Endothelial cell of umbilical vein (primary cell): Measurements from ENCODE around the gene ADAMTSL3. TPM values are rescaled to one million over a fixed set of nuclear protein-coding genes. Genes with fewer than 3 reads are reported as not detected.

ENCODE experiments used
- BruUV-seq: library from RNA; stranded (reverse); fragments of 400-500 nt; replicated peaks from 2 replicates; lab custom pipeline; 2021; lab: Mats Ljungman, UMichigan
- CTCF ChIA-PET: fragments of 300-600, 350-600 bp; sonication (Branson Sonifier 250); formaldehyde crosslinking; loops from one replicate; lab custom pipeline; 2021; ENCODE audit warnings: antibody characterized with exemption, inconsistent platforms; lab: Charles Lee
- POLR2A ChIA-PET: fragments of 300-600, 350-600 bp; sonication (Branson Sonifier 250); formaldehyde crosslinking; loops from one replicate; lab custom pipeline; 2021; ENCODE audit warnings: antibody characterized with exemption, inconsistent platforms; lab: Charles Lee
- DNase-seq: peaks from one replicate; pipeline ENCODE4 v3.0.0-alpha.2; 2011; ENCODE audit warnings: low read depth, low spot score
- FAIRE-seq: peaks from 2 replicates; lab custom pipeline; 2011; peaks lifted over from hg19 to GRCh38; lab: Jason Lieb, UNC
- H2AFZ ChIP-seq: 2 replicates; pipeline ENCODE4 v1.6.0; 2012; ENCODE audit warnings: low read depth, low read length, control low read depth, inconsistent platforms
- H3K27ac ChIP-seq: 2 replicates; pipeline ENCODE4 v1.5.1; 2011; ENCODE audit warnings: low read depth, mild to moderate bottlenecking, control low read depth, low read length, moderate library complexity; ENCODE audit not compliant: insufficient read depth
- H3K27me3 ChIP-seq, 2 experiments: 2 replicates each; pipeline versions ENCODE4 v1.6.0 to v1.6.1; 2011; ENCODE audit warnings: low read length in 2 of 2, mixed read lengths in 1 of 2; ENCODE audit not compliant: control insufficient read depth in 2 of 2, insufficient read depth in 2 of 2
- H3K36me3 ChIP-seq, 2 experiments: 2 replicates in 1 of 2; 3 replicates in 1 of 2; pipeline ENCODE4 v1.5.1; 2011; ENCODE audit warnings: low read length in 2 of 2, mild to moderate bottlenecking in 1 of 2, moderate library complexity in 1 of 2; ENCODE audit not compliant: control insufficient read depth in 2 of 2, insufficient read depth in 2 of 2; ENCODE audit errors: extremely low read depth in 1 of 2
- H3K4me1 ChIP-seq: 3 replicates; pipeline ENCODE4 v1.5.1; 2011; ENCODE audit warnings: mild to moderate bottlenecking, low read length; ENCODE audit not compliant: control insufficient read depth, insufficient read depth; ENCODE audit errors: extremely low read depth
- H3K4me2 ChIP-seq: 2 replicates; pipeline ENCODE4 v1.6.1; 2011; ENCODE audit warnings: low read length, control low read depth, mixed read lengths; ENCODE audit not compliant: insufficient read depth
- H3K4me3 ChIP-seq, 3 experiments: fragments of 200-600 bp in 1 of 3; sonication (generic), shearing (Covaris generic) in 1 of 3; replicated peaks in 1 of 3; 2 replicates each; pipeline ENCODE4 v1.5.1; 2011 to 2016; ENCODE audit warnings: control low read depth in 3 of 3, low read length in 3 of 3, mild to moderate bottlenecking in 2 of 3, inconsistent platforms in 1 of 3, low read depth in 1 of 3, moderate library complexity in 1 of 3; ENCODE audit not compliant: insufficient read depth in 1 of 3
- H3K79me2 ChIP-seq: 2 replicates; pipeline ENCODE4 v1.6.0; 2012; ENCODE audit warnings: low read length, inconsistent platforms; ENCODE audit not compliant: control insufficient read depth, insufficient read depth
- H3K9ac ChIP-seq: replicated peaks from 2 replicates; pipeline ENCODE3; 2011; ENCODE audit warnings: low read length, control low read depth; ENCODE audit not compliant: insufficient read depth; ENCODE audit errors: extremely low read depth
- H3K9me1 ChIP-seq: replicated peaks from 3 replicates; pipeline ENCODE4 v1.6.0; 2011; ENCODE audit warnings: mild to moderate bottlenecking, low read length; ENCODE audit not compliant: control insufficient read depth, insufficient read depth; ENCODE audit errors: extremely low read depth
- H3K9me3 ChIP-seq: replicated peaks from 2 replicates; pipeline ENCODE4 v1.5.1; 2012; ENCODE audit warnings: low read length, inconsistent platforms; ENCODE audit not compliant: control insufficient read depth, insufficient read depth
- H4K20me1 ChIP-seq: replicated peaks from 2 replicates; pipeline ENCODE3; 2011; ENCODE audit warnings: mild to moderate bottlenecking, low read length; ENCODE audit not compliant: control insufficient read depth, insufficient read depth; ENCODE audit errors: extremely low read depth
- FOS ChIP-seq: IDR thresholded peaks from 2 replicates; pipeline ENCODE4 v1.6.1; 2011; ENCODE audit warnings: mild to moderate bottlenecking, low read length, moderate library complexity, borderline replicate concordance; ENCODE audit not compliant: insufficient read depth
- GATA2 ChIP-seq: IDR thresholded peaks from 2 replicates; pipeline ENCODE4 v1.7.0; 2011; ENCODE audit warnings: low read depth, mild to moderate bottlenecking, moderate library complexity, mixed read lengths, low read length; ENCODE audit not compliant: insufficient read length, insufficient read depth
- JUN ChIP-seq: IDR thresholded peaks from 2 replicates; pipeline ENCODE4 v1.6.1; 2011; ENCODE audit warnings: borderline replicate concordance, low read depth; ENCODE audit not compliant: insufficient read length, insufficient read depth
- MYC ChIP-seq: IDR thresholded peaks from one replicate; pipeline ENCODE4 v1.6.1; 2011; ENCODE audit warnings: mild to moderate bottlenecking, low read depth, low read length
- POLR2A ChIP-seq: IDR thresholded peaks from 2 replicates; pipeline ENCODE4 v1.6.1; 2012; ENCODE audit warnings: low read depth, mild to moderate bottlenecking, control low read depth, low read length
- POLR2AphosphoS5 ChIP-seq: IDR thresholded peaks from 2 replicates; pipeline ENCODE4 v1.6.1; 2012; ENCODE audit warnings: low read depth, mild to moderate bottlenecking, control low read depth, low read length, moderate library complexity; ENCODE audit not compliant: insufficient read depth
- dilution Hi-C: fragments of 300-500 bp; cut with MboI; formaldehyde crosslinking; loops from one replicate; pipeline ENCODE4 v1.15.0; 2019; ENCODE audit warnings: low sequenced_read_pairs; ENCODE audit not compliant: extremely low pct_ligation_motif_present
- intact Hi-C: fragments of 100-400 bp; cut with micrococcal nuclease; formaldehyde crosslinking; loops from one replicate; pipeline ENCODE4 v1.10.0; 2022
- polyA plus RNA-seq, 4 experiments: library from polyadenylated mRNA; depleted of rRNA in 3 of 4; stranded (reverse) in 3 of 4; unstranded in 1 of 4; fragments of >200 nt; gene quantifications; 2 replicates each; pipeline versions ENCODE4 v1.2.1 to v1.2.3, GENCODE V29; 2011 to 2012; ENCODE audit warnings: missing spikeins in 1 of 4
- total RNA-seq: library from RNA; stranded (reverse); gene quantifications from 2 replicates; pipeline ENCODE4 v1.2.3, GENCODE V29; 2021
- TF ChIP-seq, protein P1 (sequence below): IDR thresholded peaks from 2 replicates; pipeline ENCODE4 v1.6.1; 2011; ENCODE audit not compliant: insufficient read depth, insufficient read length

The ADAMTSL3 gene
- total and polyA plus RNA-seq, 2 donors (not counting 3 experiments of a cell fraction or from before 2014, with no cell fraction given): not detected

DNA sequence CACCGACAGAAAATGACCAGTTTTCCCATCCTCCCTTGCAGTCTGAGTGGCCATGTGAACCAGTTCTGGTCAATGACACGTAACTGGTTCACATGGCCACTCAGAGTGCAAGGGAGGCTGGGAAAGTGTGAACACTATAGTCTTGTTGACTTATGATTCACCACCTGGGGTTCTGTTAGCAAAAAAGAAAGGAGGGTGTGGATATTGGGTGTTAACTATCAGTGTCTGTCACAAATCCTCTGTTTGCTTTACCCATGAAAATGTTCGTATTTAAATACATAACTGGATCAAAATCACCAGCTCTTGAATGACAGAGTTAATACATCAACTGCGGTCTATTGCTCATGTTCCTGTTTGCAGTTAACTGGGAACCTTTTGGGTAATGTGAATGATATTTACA lies 92.3 kb downstream of the ADAMTSL3 start:
- H2AFZ ChIP-seq: no peak overlapping the region
- DNase-seq: no peak
- no peak overlapping the region for H3K9ac ChIP-seq
- no TSS peak for BruUV-seq
- H3K79me2 ChIP-seq: no peaks in the 10 kb centered on the region
- ChIA-PET POLR2A (no interaction called here), CTCF (no interaction called here)
- no peaks in the 10 kb centered on the region for H3K9me1 ChIP-seq
- no peaks in the 10 kb centered on the region for H3K4me1 ChIP-seq
- no peak for TF ChIP-seq JUN
- TF ChIP-seq POLR2AphosphoS5: no peak
- no peak for TF ChIP-seq MYC
- no peak for TF ChIP-seq POLR2A
- TF ChIP-seq, protein P1, sequence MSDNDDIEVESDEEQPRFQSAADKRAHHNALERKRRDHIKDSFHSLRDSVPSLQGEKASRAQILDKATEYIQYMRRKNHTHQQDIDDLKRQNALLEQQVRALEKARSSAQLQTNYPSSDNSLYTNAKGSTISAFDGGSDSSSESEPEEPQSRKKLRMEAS: no peak
- TF ChIP-seq GATA2: no peak
- no peak for TF ChIP-seq FOS
- H3K9me3 ChIP-seq: no peaks in the 10 kb centered on the region
- no peaks in the 10 kb centered on the region for H3K36me3 ChIP-seq
- intact Hi-C loops: no loop called here
- H3K4me2 ChIP-seq: no peak overlapping the region
- H3K4me3 ChIP-seq: no peak overlapping the region
- no peaks in the 10 kb centered on the region for H4K20me1 ChIP-seq
- dilution Hi-C loops: no loop called here
- FAIRE-seq: no peak
- no peaks in the 10 kb centered on the region for H3K27me3 ChIP-seq
- H3K27ac ChIP-seq: no peak overlapping the region

DNA sequence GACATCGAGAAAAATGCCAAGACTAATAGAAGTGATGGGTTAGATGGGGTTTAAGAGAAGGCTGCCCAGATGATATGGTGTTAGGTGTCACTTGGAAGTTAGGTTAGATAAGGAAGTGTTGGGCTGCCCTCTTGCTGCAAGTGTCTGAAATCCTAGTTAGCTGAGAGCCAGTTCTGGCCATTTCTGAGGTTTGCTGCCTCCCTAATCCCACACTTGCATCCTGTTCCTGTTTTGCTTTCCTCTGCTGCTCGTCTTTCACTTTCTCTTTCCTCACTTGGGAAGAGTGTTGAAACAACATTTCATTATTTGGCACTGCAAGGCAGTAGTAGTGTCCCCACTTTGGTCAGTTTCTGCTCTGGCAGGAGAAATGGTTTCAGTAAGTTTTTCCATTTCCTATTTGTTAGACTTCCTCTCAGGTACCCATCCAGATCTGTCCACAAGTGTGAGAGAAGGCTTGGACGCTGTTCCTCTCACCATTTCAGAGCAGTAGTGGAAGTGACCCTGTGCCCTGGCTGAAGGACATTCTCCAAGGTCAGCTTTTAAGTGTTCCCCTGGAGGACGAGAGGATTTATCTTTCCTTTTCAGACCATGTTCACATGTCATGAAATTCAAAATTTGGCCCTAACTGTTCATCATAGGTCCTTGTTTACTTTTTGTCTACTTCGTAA lies 93.3 kb downstream of the ADAMTSL3 start:
- Histone ChIP-seq H3K4me3 (no peak overlapping the region), H3K27me3 (no peaks in the 10 kb centered on the region), H3K27ac (no peak overlapping the region), H3K36me3 (no peaks in the 10 kb centered on the region), H3K9me1 (no peaks in the 10 kb centered on the region), H4K20me1 (no peaks in the 10 kb centered on the region), H3K4me1 (no peaks in the 10 kb centered on the region), H3K79me2 (no peaks in the 10 kb centered on the region), H3K9ac (no peak overlapping the region), H3K4me2 (no peak overlapping the region), H3K9me3 (no peaks in the 10 kb centered on the region), H2AFZ (no peak overlapping the region)
- intact Hi-C loops: no loop called here
- DNase-seq: no peak
- dilution Hi-C loops: no loop called here
- POLR2A ChIA-PET: no interaction called here
- TF ChIP-seq, protein P1: no peak
- no TSS peak for BruUV-seq
- FAIRE-seq: no peak
- CTCF ChIA-PET: no interaction called here
